Stomach (tissue), 9 donors: ENCODE measurements around the gene ERRFI1. TPM values are rescaled to one million over a fixed set of nuclear protein-coding genes. Genes with fewer than 3 reads are reported as not detected.

Experiments
- DNase-seq, 2 donors: peaks; one replicate each; pipeline versions ENCODE4 v3.0.0 to v3.0.0-alpha.2; 2013 to 2019
- H3K27ac ChIP-seq, 5 donors: fragments of 200-600 bp in 4 of 5; sonication (generic) in 4 of 5; one replicate each; pipeline ENCODE4 v1.5.1; 2013 to 2019; ENCODE audit warnings: mild to moderate bottlenecking in 1 of 5, moderate library complexity in 1 of 5
- H3K27me3 ChIP-seq, 3 donors: fragments of 200-600 bp; sonication (generic); one replicate each; pipeline ENCODE4 v1.5.1; 2017 to 2019; ENCODE audit warnings: mixed run types in 1 of 3
- H3K36me3 ChIP-seq, 4 donors: fragments of 200-600 bp; sonication (generic); 1 replicate in 3 of 4; 2 replicates in 1 of 4; pipeline ENCODE4 v1.5.1; 2016 to 2019
- H3K4me1 ChIP-seq, 4 donors: fragments of 200-600 bp; sonication (generic); one replicate each; pipeline ENCODE4 v1.5.1; 2016 to 2019
- H3K4me3 ChIP-seq, 4 donors: fragments of 200-600 bp; sonication (generic) in 3 of 4; one replicate each; pipeline ENCODE4 v1.5.1; 2016 to 2019; ENCODE audit warnings: mild to moderate bottlenecking in 1 of 4
- H3K9me3 ChIP-seq, 4 donors: fragments of 200-600 bp; sonication (generic); one replicate each; pipeline ENCODE4 v1.5.1; 2016 to 2019
- EP300 ChIP-seq: sonication (generic); formaldehyde crosslinking; IDR thresholded peaks from one replicate; pipeline ENCODE4 v1.6.1; 2017; ENCODE audit warnings: antibody characterized with exemption
- POLR2A ChIP-seq, 4 donors: fragments of 450-650 bp; IDR thresholded peaks; one replicate each; pipeline ENCODE4 v1.6.1; 2016; ENCODE audit warnings: antibody characterized with exemption in 4 of 4, control low read depth in 2 of 4, mild to moderate bottlenecking in 1 of 4, moderate library complexity in 1 of 4
- POLR2AphosphoS5 ChIP-seq, 3 donors: sonication (generic); formaldehyde crosslinking; IDR thresholded peaks; one replicate each; pipeline ENCODE4 v1.6.1; 2016; ENCODE audit warnings: antibody characterized with exemption in 3 of 3
- WGBS, 5 donors: extraction: QIAGEN DNeasy Blood & Tissue Kit in 3 of 5; methylation state at CpG; one replicate each; pipeline versions ENCODE4 v1.1.5 to v1.1.7; 2013 to 2018; 5-methylcytosine and 5-hydroxymethylcytosine counted together
- intact Hi-C: fragments of 100-400 bp; cut with DNase I; formaldehyde crosslinking; loops from one replicate; pipeline ENCODE4 v1.15.1; 2023; ENCODE audit warnings: low total_unique reads
- polyA plus RNA-seq, 3 donors: library from polyadenylated mRNA; stranded (reverse); fragments of 200-250 nt; gene quantifications; one replicate each; pipeline ENCODE4 v1.2.3, GENCODE V29; 2013
- total RNA-seq, 5 donors: library from RNA; depleted of rRNA; stranded (reverse); fragments of >200 nt; gene quantifications; one replicate each; pipeline versions ENCODE4 v1.1.0 to v1.2.3, GENCODE V29; 2014 to 2016
- TF ChIP-seq, protein P1 (sequence below), 7 experiments: fragments of 450-650 bp in 4 of 7; fragments of 200-600 bp in 3 of 7; sonication (generic) in 3 of 7; IDR thresholded peaks; one replicate each; pipeline ENCODE4 v1.5.1; 2016 to 2019; ENCODE audit warnings: antibody characterized with exemption in 7 of 7, control low read depth in 2 of 7, mild to moderate bottlenecking in 1 of 7
- donor health status: healthy with polysubstance abuse.
- donor health status: Bipolar disorder and iron deficiency.
- donor health status: healthy.

The ERRFI1 gene
- total and polyA plus RNA-seq, 8 donors, result 3.5 to 201 (median 58.5) TPM

DNA sequence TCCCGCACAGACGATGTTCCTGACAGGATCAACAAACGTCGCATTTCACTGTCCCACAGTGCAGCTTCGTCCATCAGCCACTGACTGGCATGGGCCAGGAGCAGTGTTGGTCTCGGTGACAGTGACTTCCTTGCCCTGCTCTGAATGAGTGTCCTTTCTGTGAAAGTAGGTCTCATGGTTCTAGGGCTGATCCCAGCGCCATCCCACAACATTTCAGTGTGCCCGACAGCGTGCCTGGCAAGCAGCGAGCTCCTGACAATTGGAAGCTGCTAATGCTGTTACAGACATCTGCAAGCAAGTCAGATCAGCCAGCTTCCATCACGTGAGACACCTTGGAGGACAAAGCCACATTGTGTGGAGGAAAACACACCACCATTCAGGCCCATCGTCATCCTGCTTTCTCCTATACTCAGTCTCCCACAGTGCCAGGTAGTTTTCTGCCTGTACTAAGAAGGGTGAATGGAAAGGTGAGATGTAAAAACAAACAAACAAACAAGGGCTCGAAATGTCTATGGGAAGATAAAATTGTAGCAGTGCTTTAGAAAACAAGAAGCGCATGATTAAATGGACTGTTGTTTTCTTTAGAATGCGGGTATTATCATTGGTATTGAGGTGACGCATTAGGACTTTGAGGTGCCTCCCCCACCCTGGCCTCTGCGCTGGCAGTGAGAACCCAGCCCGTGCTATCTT is 21.9 kb downstream of the ERRFI1 start:
- Histone ChIP-seq H3K27ac (peak overlapping the region; percentile 52 to 84 (median 71)), H3K4me1 (peaks cover 20 to 40% (median 34%) of the 10 kb centered on the region in 4 donors), H3K27me3 (no peaks in the 10 kb centered on the region), H3K9me3 (no peaks in the 10 kb centered on the region), H3K36me3 (peaks cover 5 to 11% (median 8%) of the 10 kb centered on the region in 4 donors), H3K4me3 (no peak overlapping the region)
- DNase-seq, result peak in 1 of 2 donors; percentile 49
- TF ChIP-seq POLR2A (IDR thresholded peaks at IDR 0.05) (no peak), POLR2AphosphoS5 (IDR thresholded peaks at IDR 0.05) (no peak), EP300 (no peak)
- TF ChIP-seq, protein P1, sequence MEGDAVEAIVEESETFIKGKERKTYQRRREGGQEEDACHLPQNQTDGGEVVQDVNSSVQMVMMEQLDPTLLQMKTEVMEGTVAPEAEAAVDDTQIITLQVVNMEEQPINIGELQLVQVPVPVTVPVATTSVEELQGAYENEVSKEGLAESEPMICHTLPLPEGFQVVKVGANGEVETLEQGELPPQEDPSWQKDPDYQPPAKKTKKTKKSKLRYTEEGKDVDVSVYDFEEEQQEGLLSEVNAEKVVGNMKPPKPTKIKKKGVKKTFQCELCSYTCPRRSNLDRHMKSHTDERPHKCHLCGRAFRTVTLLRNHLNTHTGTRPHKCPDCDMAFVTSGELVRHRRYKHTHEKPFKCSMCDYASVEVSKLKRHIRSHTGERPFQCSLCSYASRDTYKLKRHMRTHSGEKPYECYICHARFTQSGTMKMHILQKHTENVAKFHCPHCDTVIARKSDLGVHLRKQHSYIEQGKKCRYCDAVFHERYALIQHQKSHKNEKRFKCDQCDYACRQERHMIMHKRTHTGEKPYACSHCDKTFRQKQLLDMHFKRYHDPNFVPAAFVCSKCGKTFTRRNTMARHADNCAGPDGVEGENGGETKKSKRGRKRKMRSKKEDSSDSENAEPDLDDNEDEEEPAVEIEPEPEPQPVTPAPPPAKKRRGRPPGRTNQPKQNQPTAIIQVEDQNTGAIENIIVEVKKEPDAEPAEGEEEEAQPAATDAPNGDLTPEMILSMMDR (IDR thresholded peaks at IDR 0.05), result no peak
- intact Hi-C loops, result no loop called here
- 68 to 73% (median 73%) methylated on average over 18 of the region's 18 CpGs for WGBS, 5 donors

DNA sequence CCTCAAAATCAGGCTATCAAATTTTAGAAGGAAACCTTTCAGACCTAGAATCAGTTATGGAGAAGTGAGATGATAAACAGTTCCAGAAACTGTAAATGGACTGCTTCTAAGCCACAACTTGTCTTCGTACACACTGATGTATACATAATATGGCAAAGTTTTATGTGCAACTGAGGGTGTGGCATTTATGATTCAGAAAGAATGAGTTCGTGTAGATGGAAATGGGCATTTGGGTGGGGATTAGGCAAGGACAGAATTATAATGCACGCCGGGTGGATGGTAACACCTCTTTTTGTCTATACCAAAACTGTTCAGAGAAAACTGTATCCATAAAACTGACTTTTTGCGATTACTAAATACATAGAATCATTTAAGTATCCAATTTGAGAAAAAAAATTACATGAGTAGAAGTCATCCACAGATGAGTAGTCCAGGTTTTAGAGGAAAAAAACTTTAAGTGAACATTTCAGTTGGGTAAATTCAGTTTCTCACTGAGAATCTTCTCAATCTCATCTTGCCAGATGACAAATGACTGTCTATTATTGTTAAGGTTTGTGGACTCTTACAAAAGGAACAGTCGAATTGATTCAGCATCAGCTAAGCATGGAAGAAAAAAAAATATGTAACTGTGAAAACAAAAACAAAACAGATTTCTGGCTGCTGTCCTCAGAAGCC is 22.5 kb downstream of the ERRFI1 start:
- peaks cover 20 to 40% (median 34%) of the 10 kb centered on the region in 4 donors for H3K4me1 ChIP-seq
- WGBS, 5 donors, result 80 to 89% (median 85%) methylated on average over 6 of the region's 6 CpGs
- peak overlapping the region in 4 of 5 donors; percentile 71 to 84 (median 76) for H3K27ac ChIP-seq
- H3K36me3 ChIP-seq, result peaks cover 0 to 4% (median 1%) of the 10 kb centered on the region in 4 donors
- intact Hi-C loops, result no loop called here
- no peak for DNase-seq
- TF ChIP-seq POLR2A (IDR thresholded peaks at IDR 0.05), result no peak
- TF ChIP-seq EP300, result no peak
- TF ChIP-seq, protein P1 (IDR thresholded peaks at IDR 0.05), result no peak
- TF ChIP-seq POLR2AphosphoS5 (IDR thresholded peaks at IDR 0.05), result no peak
- no peaks in the 10 kb centered on the region for H3K27me3 ChIP-seq
- no peaks in the 10 kb centered on the region for H3K9me3 ChIP-seq
- no peak overlapping the region for H3K4me3 ChIP-seq

DNA sequence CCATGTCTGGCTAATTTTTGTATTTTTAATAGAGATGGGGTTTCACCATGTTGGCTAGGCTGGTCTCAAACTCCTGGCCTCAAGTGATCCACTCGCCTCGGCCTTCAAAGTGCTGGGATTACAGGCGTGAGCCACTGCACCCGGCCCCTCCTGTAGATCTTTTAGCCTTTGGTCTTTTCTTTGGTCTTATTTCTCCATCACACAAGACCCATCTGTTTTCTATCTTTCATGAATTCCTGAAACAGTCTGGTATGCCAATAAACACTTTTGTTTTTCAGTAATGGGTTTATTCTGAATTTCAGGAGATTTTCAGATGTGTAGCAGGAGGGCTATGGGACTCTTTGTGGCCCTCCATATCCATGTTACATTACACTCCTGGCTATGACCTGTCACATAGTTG is 23.2 kb downstream of the ERRFI1 start:
- no peaks in the 10 kb centered on the region for H3K9me3 ChIP-seq
- H3K4me1 ChIP-seq, result peaks cover 20 to 39% (median 32%) of the 10 kb centered on the region in 4 donors
- no peak overlapping the region for H3K4me3 ChIP-seq
- intact Hi-C loops, result no loop called here
- no peaks in the 10 kb centered on the region for H3K27me3 ChIP-seq
- H3K27ac ChIP-seq, result peak overlapping the region in 2 of 5 donors; percentile 81 to 84
- DNase-seq, result no peak
- TF ChIP-seq, protein P1 (IDR thresholded peaks at IDR 0.05), result no peak
- TF ChIP-seq POLR2AphosphoS5 (IDR thresholded peaks at IDR 0.05) (no peak), POLR2A (IDR thresholded peaks at IDR 0.05) (no peak), EP300 (no peak)
- no peaks in the 10 kb centered on the region for H3K36me3 ChIP-seq
- 85 to 96% (median 90%) methylated on average over 4 of the region's 4 CpGs for WGBS, 5 donors

DNA sequence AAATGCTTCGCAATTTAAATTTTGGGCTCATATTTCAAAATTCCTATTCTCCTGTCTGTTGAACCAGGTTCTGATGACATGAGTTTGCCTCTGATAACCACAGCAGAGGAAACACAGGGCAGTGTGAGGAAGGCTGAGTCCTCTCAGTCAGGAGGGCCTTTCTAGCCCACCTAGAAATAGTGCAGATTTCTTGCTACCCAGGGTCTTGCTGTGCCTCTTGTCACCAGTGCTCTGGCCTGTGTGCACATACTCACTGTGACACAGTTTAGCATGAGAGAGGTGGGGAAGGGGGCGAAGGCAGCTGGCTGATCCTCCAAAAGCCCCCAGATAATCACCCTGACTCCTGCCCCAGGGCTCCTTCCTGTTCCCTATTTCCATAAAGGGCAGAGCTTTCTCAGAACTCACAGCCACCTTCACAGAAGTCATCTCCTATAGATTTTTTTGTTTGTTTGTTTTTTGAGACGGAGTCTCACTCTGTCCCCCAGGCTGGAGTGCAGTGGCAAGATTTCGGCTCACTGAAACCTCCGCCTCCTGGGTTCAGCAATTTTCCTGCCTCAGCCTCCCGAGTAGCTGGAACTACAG is 23.7 kb downstream of the ERRFI1 start:
- WGBS, 5 donors, result 85 to 94% (median 92%) methylated on average over 6 of the region's 6 CpGs
- H3K4me3 ChIP-seq, result no peak overlapping the region
- intact Hi-C loops, result no loop called here
- no peaks in the 10 kb centered on the region for H3K27me3 ChIP-seq
- peak overlapping the region in 2 of 5 donors; percentile 81 to 84 for H3K27ac ChIP-seq
- no peaks in the 10 kb centered on the region for H3K9me3 ChIP-seq
- peaks cover 20 to 39% (median 32%) of the 10 kb centered on the region in 4 donors for H3K4me1 ChIP-seq
- DNase-seq, result no peak
- H3K36me3 ChIP-seq, result no peaks in the 10 kb centered on the region
- TF ChIP-seq, protein P1 (IDR thresholded peaks at IDR 0.05), result no peak
- TF ChIP-seq EP300, result no peak
- TF ChIP-seq POLR2AphosphoS5 (IDR thresholded peaks at IDR 0.05), result no peak
- no peak for TF ChIP-seq POLR2A (IDR thresholded peaks at IDR 0.05)
